Measurements from ENCODE around the gene C14orf93.

DNA sequence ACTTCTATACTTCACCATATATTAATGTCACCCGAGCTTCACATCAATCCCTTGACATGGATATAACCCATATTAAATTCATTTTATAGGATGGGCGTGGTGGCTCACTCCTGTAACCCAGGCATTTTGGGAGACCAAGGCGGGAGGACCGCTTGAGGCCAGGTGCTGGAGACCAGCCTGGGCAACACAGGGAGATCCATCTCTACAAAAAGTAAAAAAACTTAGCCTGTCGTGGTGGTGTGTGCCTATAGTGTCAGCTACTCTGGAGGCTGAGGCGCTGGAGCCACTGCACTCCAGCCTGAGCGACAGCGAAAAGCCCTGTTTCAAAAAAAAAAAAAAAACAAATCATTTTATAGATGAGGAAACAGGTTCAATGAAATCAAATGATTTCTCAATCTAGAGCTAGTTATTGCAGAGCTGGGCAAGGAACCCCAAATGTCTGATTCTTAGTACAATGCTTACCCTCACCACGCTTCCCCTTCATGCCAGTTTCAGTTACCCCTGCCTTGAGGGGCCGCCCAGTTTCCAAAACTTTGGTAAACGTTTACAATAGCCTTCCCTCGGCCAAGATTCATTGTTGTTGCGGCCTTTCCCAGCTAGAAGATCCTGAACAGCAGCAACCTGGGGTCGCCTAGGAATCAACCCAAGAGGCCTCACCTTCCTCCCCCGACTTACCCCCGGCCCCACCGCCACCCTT lies 24.0 kb upstream of the C14orf93 start:
- TF ChIP-seq, protein P1, sequence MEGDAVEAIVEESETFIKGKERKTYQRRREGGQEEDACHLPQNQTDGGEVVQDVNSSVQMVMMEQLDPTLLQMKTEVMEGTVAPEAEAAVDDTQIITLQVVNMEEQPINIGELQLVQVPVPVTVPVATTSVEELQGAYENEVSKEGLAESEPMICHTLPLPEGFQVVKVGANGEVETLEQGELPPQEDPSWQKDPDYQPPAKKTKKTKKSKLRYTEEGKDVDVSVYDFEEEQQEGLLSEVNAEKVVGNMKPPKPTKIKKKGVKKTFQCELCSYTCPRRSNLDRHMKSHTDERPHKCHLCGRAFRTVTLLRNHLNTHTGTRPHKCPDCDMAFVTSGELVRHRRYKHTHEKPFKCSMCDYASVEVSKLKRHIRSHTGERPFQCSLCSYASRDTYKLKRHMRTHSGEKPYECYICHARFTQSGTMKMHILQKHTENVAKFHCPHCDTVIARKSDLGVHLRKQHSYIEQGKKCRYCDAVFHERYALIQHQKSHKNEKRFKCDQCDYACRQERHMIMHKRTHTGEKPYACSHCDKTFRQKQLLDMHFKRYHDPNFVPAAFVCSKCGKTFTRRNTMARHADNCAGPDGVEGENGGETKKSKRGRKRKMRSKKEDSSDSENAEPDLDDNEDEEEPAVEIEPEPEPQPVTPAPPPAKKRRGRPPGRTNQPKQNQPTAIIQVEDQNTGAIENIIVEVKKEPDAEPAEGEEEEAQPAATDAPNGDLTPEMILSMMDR (IDR thresholded peaks at IDR 0.05), result no peak
- TF ChIP-seq POLR2AphosphoS5 (IDR thresholded peaks at IDR 0.05), result no peak

Data from breast epithelium (tissue), 3 donors.